Fibroblast of peridontal ligament (primary cell): Measurements from ENCODE around the gene ZBTB49.
"Not testable (repeated sequence)": the region's sequence is repeated elsewhere in the genome, so short reads cannot be mapped to it uniquely, and the experiment has no call there.

ENCODE experiments used
- DNase-seq: peaks from one replicate; pipeline ENCODE4 v3.0.0-alpha.2; 2010; ENCODE audit errors: extremely low read depth

The ZBTB49 gene, protein sequence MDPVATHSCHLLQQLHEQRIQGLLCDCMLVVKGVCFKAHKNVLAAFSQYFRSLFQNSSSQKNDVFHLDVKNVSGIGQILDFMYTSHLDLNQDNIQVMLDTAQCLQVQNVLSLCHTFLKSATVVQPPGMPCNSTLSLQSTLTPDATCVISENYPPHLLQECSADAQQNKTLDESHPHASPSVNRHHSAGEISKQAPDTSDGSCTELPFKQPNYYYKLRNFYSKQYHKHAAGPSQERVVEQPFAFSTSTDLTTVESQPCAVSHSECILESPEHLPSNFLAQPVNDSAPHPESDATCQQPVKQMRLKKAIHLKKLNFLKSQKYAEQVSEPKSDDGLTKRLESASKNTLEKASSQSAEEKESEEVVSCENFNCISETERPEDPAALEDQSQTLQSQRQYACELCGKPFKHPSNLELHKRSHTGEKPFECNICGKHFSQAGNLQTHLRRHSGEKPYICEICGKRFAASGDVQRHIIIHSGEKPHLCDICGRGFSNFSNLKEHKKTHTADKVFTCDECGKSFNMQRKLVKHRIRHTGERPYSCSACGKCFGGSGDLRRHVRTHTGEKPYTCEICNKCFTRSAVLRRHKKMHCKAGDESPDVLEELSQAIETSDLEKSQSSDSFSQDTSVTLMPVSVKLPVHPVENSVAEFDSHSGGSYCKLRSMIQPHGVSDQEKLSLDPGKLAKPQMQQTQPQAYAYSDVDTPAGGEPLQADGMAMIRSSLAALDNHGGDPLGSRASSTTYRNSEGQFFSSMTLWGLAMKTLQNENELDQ

GRCh38 chr4:4289941-4290850, at the start of gene ZBTB49, which contains the start of gene LYAR:
Gene ZBTB49, plus strand, starts transcription at chr4:4290251. Its CDS starts 9,695 bp downstream, at chr4:4299946.
Gene LYAR, minus strand, starts transcription at chr4:4290154. Its CDS starts 6,412 bp downstream, at chr4:4283742.
- DNase-seq, result peak; percentile 78

GRCh38 chr4:4245172-4245571, 44.9 kb upstream of the ZBTB49 start:
- no peak for DNase-seq

DNA sequence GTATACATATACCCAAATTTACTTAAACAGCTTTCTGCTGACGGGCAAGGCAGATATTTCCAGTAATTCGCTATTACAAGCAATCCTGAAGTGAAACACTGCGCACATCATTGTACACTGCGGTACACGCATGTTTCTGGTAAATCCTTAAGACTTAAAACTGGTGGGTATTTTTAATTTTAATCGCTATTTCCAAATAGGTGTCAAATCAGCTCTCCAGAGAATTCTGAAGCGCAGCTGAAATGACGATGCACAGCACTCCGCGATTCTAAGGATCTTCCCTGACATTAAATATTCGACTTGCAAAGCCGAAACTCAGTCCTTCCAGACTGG, 42.4 kb upstream of the ZBTB49 start:
- peak; percentile 52 for DNase-seq

DNA sequence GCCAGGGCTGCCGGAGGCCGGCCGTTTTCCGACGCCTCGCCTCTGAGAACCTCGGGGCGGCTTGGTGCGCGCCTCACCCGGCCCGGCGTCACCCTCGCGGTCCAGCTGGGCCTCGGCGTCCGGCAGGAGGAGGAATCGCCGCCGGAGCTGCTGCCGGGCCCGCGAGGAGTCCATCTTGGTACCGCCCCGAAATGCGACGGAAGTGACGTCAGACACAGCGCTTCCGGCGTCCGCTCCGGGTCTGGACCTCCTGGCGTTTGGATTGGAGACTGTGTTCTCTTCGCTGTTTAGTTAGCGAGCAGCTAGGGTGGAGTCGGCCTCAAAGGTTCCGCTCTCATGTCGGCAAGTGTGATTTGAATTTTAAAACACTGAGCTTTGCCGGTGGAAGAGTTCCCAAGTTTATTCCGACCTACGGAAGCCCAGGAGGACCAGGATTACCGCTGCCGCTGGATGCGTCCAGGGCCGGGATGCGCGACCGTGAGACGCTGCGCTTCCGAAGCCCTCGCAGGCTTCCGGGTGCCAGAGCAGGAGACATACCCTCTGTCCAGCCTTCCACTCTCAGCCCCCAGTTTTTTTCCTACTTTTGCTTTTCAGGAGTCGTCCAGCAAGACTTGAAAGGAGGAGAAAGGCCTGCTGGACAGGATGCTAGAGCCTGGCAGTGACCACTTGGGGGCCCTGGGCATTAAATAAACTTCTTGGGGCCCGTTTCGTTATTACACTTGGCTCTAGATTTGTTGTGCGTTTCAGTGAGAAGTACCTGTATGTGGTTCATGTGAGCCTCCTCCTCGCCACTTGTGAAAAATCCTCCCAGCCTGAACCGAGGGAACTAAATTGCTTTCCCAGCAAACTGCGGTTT, 41.8 kb upstream of the ZBTB49 start, which contains the start of gene TMEM128:
TSS of gene TMEM128 (minus strand) at position 195 of the 856 bp plus-strand sequence. CDS start at position 174, 21 bp downstream.
- DNase-seq, result peak; percentile 94

GRCh38 chr4:4248885-4249203, 41.2 kb upstream of the ZBTB49 start:
- no peak for DNase-seq

DNA sequence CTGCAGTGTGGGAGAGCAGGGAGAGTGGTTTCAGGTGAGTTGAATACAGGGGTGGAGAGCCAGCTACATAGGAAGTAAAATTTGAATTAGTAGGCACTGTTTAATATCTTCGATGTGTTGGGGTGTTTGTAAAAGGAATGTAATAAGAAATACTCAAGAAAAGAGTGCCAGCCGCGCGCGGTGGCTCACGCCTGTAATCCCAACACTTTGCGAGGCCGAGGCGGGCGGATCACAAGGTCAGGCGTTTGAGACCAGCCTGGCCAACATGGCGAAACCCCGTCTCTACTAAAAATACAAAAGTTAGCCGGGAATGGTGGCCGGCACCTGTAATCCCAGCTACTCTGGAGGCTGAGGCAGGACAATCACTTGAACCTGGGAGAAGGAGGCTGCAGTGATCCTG, 40.7 kb upstream of the ZBTB49 start:
- not testable (repeated sequence) for DNase-seq

DNA sequence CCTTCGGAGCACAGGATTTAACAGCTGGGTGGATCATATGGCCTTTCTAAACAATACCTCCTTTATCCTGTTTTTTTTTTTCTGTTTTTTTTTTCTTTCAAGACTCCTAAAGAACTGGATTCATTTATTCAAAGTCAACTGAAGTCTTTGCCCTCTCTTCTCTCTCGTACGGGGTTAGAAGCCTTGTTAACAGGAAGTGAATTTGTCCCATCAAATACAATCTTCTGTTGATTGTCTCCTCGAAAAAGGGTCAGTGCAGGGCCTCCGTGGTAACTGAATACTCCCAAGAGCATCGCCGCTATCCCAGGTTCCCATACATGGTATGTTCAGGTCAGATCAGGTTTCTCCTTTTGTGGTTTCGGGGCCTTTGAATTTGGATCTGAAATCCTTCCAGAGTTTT, 40.2 kb upstream of the ZBTB49 start:
- no peak for DNase-seq

- DNase-seq, result no peak
Observed at GRCh38 chr4:4254199-4254598, 35.9 kb upstream of the ZBTB49 start.

- DNase-seq, result no peak
Observed at GRCh38 chr4:4254666-4255065, 35.4 kb upstream of the ZBTB49 start.

DNA sequence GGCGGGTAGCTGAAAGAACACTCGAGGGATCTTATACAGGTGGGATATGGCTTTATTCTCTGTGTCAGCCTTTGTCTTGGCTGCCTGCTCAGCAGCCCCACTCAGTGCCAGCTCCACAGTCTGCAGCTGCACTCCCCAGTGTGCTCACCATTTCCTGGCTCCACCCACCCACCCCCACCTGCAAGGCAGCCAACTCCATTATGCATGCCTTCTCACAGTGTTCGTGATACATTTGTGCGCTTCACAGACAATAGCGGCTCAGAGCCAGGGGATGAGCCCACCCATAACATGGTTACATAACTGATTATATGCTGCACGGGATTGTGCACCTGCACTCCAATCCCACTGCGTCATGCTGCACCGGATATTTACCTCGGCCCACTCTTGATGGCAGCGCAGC, 33.3 kb upstream of the ZBTB49 start:
- DNase-seq, result no peak

- not testable (repeated sequence) for DNase-seq
Observed at GRCh38 chr4:4257705-4258104, 32.3 kb upstream of the ZBTB49 start.

- DNase-seq, result peak; percentile 16
Observed at GRCh38 chr4:4259484-4260100, 30.5 kb upstream of the ZBTB49 start.

- DNase-seq, result peak; percentile 83
Observed at GRCh38 chr4:4260185-4260751, 29.8 kb upstream of the ZBTB49 start.

DNA sequence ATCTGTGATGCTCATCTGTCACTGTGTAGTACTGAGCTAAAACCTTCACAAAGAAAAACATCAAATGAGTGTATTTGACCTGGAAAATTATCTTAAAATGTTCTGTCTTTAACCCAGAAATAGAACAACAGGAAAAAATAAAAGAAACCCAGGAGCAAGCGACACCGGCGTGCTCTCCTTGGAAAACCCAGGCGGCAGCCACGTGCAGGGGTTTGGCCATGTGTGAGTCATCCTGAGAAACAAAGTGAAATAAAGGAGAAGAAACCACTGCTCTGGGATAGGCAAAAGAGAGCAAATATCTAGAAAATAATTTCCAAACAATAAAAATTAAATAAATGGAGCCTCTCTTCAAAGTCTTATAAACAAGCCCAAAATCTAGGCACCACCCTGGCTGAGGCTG, 22.1 kb upstream of the ZBTB49 start:
- DNase-seq, result no peak

- DNase-seq, result no peak
Observed at GRCh38 chr4:4268776-4269175, 21.3 kb upstream of the ZBTB49 start.

- no peak for DNase-seq
Observed at GRCh38 chr4:4269331-4269731, 20.7 kb upstream of the ZBTB49 start.

DNA sequence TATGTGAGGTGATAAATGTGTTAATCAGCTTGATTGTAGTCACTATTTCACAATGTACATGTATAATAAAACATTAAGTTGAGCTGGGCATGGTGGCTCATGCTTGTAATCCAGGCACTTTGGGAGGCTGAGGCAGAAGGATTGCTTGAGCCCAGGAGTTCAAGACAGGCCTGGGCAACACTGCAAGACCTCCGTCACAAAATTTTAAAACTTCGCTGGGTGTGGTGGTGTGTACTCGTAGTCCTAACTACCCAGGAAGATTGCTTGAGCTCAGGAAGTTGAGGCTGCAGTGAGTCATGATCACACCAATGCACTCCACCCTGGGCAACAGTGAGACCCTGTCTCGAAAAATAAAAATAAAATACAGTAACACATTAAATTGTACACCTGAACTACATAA, 20.2 kb upstream of the ZBTB49 start:
- no peak for DNase-seq

DNA sequence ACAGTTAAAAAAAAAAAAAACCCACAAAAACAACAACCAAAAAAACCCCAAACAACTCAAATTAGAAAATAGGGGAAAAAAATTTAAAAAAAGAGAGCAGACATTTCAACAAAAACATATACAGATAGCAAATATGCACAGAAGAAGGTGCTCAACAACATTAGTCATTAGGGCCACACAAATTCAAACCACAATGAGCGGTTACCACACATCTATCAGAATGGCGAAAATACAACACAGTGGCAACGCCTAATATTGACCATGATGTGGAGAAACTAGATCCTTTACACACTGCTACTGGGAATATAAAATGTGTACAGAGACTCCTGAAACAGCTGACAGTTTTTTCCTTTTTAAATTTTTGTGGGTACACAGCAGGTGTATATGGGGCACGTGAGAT, 19.5 kb upstream of the ZBTB49 start:
- DNase-seq, result no peak

- DNase-seq, result no peak
Observed at GRCh38 chr4:4271912-4272311, 18.1 kb upstream of the ZBTB49 start.

DNA sequence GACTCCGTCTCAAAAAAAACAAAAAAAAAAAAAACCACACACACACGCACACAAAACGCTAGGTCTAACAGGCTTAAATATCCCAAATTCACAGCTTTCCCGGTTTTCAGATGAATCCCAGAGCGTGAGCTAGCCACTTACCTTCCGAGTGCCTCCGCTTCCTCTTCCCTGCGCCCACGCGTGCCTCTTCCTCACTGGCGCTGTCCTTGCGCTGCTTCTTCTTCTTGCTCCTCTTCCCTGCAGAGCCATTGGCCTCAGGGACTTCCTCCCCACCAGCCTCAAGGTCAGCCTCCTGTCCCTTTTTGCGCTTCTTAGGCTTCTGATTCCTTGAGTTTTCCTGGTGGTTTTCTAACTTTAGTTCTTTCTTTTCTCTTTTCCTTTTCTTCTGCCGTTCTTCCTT, 15.8 kb upstream of the ZBTB49 start:
- DNase-seq, result no peak
